Neural crest cell (in vitro differentiated cells): ENCODE data around the gene CCDC141. TPM values are rescaled to one million over a fixed set of nuclear protein-coding genes. Genes with fewer than 3 reads are reported as not detected.
"Not testable (repeated sequence)": the region's sequence is repeated elsewhere in the genome, so short reads cannot be mapped to it uniquely, and the experiment has no call there.

Source experiments
- DNase-seq: peaks from one replicate; pipeline ENCODE4 v3.0.0; 2021; ENCODE audit warnings: low read depth, mixed read lengths, low spot score
- H3K27ac Mint-ChIP-seq: one replicate; pipeline ENCODE4 v1.8.0; 2021; ENCODE audit warnings: mild to moderate bottlenecking, mixed read lengths; ENCODE audit not compliant: unreplicated experiment
- H3K27me3 Mint-ChIP-seq: 2 replicates; pipeline ENCODE4 v1.8.0; 2021; ENCODE audit warnings: low read depth, mild to moderate bottlenecking, mixed read lengths
- H3K36me3 Mint-ChIP-seq: 2 replicates; pipeline ENCODE4 v1.8.0; 2021; ENCODE audit warnings: low read depth, mild to moderate bottlenecking, mixed read lengths
- H3K4me1 Mint-ChIP-seq: 2 replicates; pipeline ENCODE4 v1.8.0; 2021; ENCODE audit warnings: mixed read lengths
- H3K4me3 Mint-ChIP-seq: one replicate; pipeline ENCODE4 v1.8.0; 2021; ENCODE audit warnings: mild to moderate bottlenecking, mixed read lengths
- H3K9me3 Mint-ChIP-seq: 2 replicates; pipeline ENCODE4 v1.8.0; 2021; ENCODE audit warnings: mixed read lengths
- CTCF ChIP-seq: fragments of 200-600 bp; sonication (generic); conservative IDR thresholded peaks from 2 replicates; pipeline ENCODE4 v1.5.0; 2021; ENCODE audit warnings: antibody characterized with exemption, mild to moderate bottlenecking
- total RNA-seq: library from RNA; stranded (reverse); gene quantifications from 2 replicates; pipeline ENCODE4 v1.2.1, GENCODE V29; 2021

The CCDC141 gene
- total RNA-seq, 1 donor from 2014 or later: not detected

GRCh38 chr2:179020156-179020750 is 29.7 kb downstream of the CCDC141 start:
- no peaks in the 10 kb centered on the region for H3K36me3 Mint-ChIP-seq
- H3K4me3 Mint-ChIP-seq: no peak overlapping the region
- H3K9me3 Mint-ChIP-seq: no peaks in the 10 kb centered on the region
- no peaks in the 10 kb centered on the region for H3K27me3 Mint-ChIP-seq
- DNase-seq: peak; percentile 16
- no peak overlapping the region for H3K27ac Mint-ChIP-seq
- peak; percentile 60 for TF ChIP-seq CTCF
- no peaks in the 10 kb centered on the region for H3K4me1 Mint-ChIP-seq

- H3K27me3 Mint-ChIP-seq: no peaks in the 10 kb centered on the region
- no peaks in the 10 kb centered on the region for H3K4me1 Mint-ChIP-seq
These were observed 30.7 kb downstream of the CCDC141 start for GRCh38 chr2:179019260-179019659.

GRCh38 chr2:179017773-179018357 is 32.1 kb downstream of the CCDC141 start:
- DNase-seq: no peak
- Mint-ChIP-seq H3K27ac (no peak overlapping the region), H3K4me3 (no peak overlapping the region), H3K36me3 (no peaks in the 10 kb centered on the region), H3K4me1 (no peaks in the 10 kb centered on the region), H3K9me3 (peaks cover 14% of the 10 kb centered on the region), H3K27me3 (no peaks in the 10 kb centered on the region)
- TF ChIP-seq CTCF: no peak

More at GRCh38 chr2:179019260-179019659, 30.7 kb downstream of the CCDC141 start:
- no peak overlapping the region for H3K27ac Mint-ChIP-seq
- peaks cover 5% of the 10 kb centered on the region for H3K9me3 Mint-ChIP-seq
- H3K4me3 Mint-ChIP-seq: no peak overlapping the region
- no peak for TF ChIP-seq CTCF
- DNase-seq: no peak
- H3K36me3 Mint-ChIP-seq: no peaks in the 10 kb centered on the region

- H3K4me1 Mint-ChIP-seq: not testable (repeated sequence)
- H3K9me3 Mint-ChIP-seq: peaks cover 21% of the 10 kb centered on the region
These were observed 35.7 kb downstream of the CCDC141 start for GRCh38 chr2:179014189-179014588.

GRCh38 chr2:179005976-179006375 is 44.0 kb downstream of the CCDC141 start:
- no peak for TF ChIP-seq CTCF
- DNase-seq: no peak
- Mint-ChIP-seq H3K4me3 (no peak overlapping the region), H3K36me3 (no peaks in the 10 kb centered on the region), H3K27me3 (peaks cover 4% of the 10 kb centered on the region), H3K27ac (no peak overlapping the region), H3K4me1 (no peaks in the 10 kb centered on the region), H3K9me3 (peaks cover 5% of the 10 kb centered on the region)

More at GRCh38 chr2:179014189-179014588, 35.7 kb downstream of the CCDC141 start:
- not testable (repeated sequence) for H3K36me3 Mint-ChIP-seq, H3K4me3 Mint-ChIP-seq, H3K27me3 Mint-ChIP-seq, DNase-seq, H3K27ac Mint-ChIP-seq

GRCh38 chr2:178999476-178999875 is 50.5 kb downstream of the CCDC141 start:
- Mint-ChIP-seq H3K4me3 (no peak overlapping the region), H3K4me1 (no peaks in the 10 kb centered on the region), H3K9me3 (peaks cover 9% of the 10 kb centered on the region), H3K27me3 (no peaks in the 10 kb centered on the region), H3K27ac (no peak overlapping the region), H3K36me3 (no peaks in the 10 kb centered on the region)
- no peak for DNase-seq
- TF ChIP-seq CTCF: no peak
